ENCODE results near the gene DMXL1.

DNA sequence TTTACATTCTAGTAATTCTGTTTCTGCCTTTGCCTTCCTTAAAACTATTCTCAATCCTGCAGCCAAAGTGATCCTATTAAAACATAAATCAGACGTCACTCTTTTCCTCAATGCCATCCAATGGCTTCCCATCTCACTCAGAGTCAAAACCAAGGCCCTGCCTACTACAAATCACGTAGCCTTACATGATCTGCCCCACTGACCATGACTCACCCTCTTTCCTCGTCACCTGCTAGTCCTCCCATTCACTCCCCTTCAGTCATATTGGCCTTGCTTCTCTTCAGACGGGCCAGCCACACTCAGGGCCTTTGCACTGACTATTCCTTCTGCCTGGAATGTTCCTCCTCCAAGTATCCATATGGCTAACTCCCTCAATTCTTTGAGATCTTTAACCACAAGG, 39.0 kb upstream of the DMXL1 start:
- TF ChIP-seq EZH2 (IDR thresholded peaks at IDR 0.05; ENCODE audit: insufficient read depth, poor library complexity, severe bottlenecking): no peak
- no peak for TF ChIP-seq EZH2phosphoT487 (IDR thresholded peaks at IDR 0.05; ENCODE audit: insufficient read depth, low read depth)

Measured in GM23248 (cell line).